HG02610 (cell line): ENCODE measurements around the gene SMOC2.
"Not testable (repeated sequence)": the region's sequence is repeated elsewhere in the genome, so short reads cannot be mapped to it uniquely, and the experiment has no call there.

ENCODE experiments used
- ATAC-seq: cut with Tn5 transposase; IDR thresholded peaks from one replicate; pipeline ENCODE4 v1.9.1; 2021; ENCODE audit warnings: mild to moderate bottlenecking, moderate library complexity; ENCODE audit not compliant: unreplicated experiment

The SMOC2 gene

DNA sequence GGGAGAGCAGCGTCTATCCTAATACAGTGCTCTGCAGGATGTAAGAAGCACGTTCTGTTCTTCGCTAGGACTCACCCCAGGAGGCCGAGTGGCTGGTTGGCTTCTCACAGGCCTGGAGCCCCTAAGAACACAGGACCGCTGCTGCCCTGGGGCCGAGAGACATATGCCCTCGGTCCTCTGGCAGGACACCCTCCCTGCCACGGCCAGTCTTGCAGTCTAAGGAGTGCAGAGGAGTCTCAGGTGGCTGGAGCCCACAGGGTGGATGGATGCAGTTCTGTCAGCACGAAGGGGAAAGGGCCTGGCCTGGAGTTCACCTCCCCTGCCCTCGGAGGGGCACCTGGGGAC is 96.5 kb downstream of the SMOC2 start:
- no peak for ATAC-seq

DNA sequence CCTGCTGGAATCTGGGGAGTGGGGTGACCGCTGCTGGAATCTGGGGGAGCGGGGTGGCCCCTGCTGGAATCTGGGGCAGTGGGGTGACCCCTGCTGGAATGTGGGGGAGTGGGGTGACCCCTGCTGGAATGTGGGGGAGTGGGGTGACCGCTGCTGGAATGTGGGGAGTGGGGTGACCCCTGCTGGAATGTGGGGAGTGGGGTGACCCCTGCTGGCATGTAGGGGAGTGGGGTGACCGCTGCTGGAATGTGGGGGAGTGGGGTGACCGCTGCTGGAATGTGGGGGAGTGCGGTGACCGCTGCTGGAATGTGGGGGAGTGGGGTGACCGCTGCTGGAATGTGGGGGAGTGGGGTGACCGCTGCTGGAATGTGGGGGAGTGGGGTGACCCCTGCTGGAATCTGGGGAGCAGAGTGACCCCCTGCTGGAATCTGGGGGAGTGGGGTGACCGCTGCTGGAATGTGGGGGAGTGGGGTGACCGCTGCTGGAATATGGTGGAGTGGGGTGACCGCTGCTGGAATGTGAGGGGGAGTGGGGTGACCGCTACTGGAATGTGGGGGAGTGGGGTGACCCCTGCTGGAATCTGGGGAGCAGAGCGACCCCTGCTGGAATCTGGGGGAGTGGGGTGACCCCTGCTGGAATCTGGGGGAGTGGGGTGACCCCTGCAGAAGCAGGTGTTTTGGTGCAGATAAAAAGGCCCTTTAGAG is 97.4 kb downstream of the SMOC2 start:
- not testable (repeated sequence) for ATAC-seq

DNA sequence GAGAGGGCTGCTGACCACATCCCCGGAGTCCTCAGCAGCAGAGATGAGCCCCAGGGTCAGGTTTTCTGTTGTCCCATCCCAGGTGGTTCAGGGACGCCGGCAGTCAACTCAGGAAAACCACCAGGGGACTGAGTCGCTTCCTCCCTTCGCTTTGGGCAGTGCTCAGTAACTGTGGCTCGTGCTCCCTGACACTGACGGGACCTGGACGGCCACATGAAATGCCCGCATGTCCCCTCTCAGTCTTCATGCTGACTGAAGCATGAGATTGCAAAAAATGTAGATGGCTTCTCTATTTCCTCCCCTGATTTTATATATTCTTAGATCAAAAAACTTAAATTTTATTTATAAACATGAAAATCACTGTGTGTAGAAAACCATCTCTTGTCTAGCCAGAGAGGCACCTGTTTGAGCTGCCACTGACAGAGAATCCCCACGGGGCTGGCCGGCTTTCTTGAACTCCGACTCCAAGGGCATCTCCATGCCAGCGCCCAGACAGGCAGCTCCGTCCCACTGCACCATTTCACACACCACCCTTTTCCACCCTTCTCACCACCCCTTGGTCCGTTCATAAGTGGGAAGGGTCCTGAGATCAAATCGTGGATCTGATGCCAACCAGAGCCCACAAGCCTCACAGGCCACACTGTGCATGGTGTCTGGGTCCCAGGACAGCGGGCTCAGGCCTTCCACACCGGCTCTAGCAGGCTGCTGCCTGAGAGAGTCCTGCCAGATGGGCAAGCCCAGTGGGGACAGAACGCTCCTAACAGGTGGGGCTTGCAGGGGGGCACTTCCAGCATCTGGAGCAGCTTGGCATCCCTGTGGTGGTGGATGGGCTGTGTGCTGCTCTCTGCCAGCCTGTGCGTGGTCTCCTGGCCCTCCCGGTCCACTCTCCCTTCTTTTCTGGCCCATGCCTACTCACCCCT is 98.2 kb downstream of the SMOC2 start:
- no peak for ATAC-seq

DNA sequence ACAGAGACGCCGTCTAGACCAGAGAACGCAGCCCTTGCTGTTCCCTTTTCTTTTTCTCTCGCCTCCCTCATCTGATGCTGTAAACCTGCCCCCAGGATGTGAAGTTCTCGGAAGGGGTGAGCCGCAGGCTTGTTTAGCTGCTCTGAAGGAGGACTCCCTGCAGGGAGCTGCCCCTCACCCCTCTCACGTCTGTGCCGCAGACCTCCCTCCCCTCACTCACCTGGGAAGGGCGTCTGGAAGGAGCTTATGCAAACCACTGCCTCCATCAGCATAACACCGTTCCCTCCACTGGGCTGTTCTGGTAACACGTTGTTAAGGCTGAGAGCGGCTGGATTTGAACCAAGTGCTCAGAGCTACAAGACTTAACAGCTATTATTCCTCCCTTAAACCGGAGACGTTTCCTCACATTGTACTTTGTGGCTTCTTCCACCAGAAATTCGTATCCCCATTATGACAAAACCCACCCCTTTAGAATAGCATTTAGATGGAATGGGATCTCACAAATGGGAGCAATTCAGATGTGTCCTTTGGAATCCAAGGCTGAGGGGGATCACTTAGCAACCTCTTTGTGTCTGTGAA is 99.8 kb downstream of the SMOC2 start:
- ATAC-seq, result no peak

DNA sequence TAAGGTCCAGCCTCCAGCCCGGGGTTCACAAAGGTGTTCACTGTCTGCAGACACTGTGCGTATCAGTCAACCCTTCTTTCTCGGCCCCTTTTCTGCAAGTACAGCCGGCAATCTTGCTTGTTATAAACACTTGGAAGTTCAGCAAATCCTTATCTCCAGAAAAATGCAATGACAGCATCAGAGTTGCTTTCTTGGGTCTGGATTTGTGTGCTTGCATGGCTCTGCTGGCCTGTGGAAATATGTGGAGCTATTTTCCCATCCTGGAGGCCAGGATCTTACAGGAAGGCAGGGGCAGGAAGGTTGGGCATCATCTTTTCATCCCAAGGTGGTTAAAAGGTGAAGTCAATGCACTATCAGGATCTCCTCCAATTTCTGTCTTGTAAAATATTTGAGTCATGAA is 100.3 kb downstream of the SMOC2 start:
- ATAC-seq, result no peak

DNA sequence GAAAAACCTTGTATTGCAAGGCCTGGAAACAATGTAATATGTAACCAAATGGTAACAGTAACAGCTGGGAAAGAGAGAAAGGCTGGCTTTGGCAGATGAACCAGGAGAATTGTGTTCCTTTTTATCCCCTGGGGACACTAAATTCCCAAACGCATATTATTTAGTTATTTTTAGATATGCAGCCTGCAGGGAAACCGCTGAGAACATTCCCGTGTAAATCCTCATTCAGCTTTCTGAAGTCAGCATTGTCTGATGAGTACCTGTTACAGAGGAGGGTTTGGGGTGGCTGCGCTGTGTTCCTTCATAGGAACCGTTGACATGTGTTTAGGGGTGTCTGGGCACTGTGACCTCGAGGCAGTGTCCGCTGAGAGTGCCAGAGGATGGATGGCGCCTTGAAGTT is 101.3 kb downstream of the SMOC2 start:
- no peak for ATAC-seq

DNA sequence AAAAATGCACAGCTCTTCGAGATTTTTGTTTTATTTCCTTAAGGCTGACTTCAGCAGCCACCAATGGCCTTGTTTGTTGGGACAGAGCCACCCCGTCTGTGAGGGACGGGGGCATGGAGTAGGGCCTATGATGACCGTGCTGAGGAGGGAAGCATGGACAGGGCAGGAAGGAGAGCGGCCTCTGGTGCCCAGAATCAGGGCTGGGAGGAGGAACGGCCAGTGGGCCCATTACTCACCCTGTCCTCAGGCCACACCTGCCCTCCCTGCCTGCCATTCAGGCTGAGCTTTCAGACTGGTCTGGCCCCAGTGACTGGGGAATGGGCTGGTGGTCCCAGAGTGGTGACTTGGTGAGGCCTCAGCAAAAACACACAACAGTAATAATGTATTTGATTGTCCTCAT is 104.4 kb downstream of the SMOC2 start:
- no peak for ATAC-seq

DNA sequence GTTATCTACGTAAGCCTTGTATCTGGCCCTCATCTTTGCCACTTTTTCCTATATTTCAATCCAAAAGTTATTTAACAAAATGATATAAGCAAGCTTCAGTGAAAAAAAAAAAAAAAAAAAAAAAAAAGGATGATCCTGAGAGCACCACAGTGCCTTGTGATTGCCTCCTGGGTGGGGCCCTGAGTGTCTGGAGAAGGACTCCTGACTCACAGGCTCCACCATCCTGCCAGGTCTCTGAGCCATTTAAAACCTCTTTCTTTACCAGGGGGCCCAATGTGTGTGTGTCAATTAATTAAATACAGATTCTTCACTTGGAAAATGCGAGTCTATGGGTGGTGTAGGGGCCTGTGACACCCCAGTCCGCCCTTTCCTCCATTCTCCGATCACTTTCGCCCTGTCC is 105.2 kb downstream of the SMOC2 start:
- ATAC-seq, result no peak

DNA sequence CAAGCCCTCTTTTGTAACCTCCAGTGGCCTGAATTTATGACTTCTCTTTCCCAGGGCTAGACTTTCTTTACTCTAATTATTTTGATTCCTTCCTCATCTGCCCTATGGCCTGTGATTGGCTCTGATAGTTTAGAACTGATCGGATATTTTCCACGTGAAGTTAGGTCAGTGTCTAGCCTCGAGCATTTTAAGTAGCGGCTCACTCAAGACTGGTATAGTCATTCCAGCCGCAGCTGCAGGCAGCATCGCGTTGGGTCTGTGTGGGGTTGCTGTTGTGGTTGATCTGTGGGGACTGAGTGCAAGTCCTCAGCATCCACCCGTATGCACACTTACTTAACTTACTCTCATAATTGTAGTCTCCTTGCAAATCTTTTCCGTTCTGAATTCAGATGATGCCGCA is 105.7 kb downstream of the SMOC2 start:
- no peak for ATAC-seq

DNA sequence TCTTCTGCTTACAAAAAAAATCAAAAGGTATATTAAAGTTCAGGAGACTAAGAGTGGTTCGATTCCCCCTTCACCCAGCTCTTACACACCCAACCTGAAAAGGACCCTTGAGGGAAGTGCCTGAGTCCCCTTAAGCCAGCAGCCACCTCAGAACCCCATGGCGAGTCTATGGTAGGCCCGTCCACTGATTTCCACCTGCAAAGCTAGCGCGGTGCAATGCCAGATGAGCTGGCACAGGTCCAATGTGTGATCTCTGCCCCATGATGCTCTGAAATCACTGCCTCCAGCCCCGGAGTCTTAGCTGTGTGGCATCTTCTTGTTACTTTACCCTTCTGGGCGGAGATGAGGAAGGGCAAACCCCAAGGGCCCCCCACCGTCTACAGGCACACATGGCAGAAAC is 109.3 kb downstream of the SMOC2 start:
- no peak for ATAC-seq

DNA sequence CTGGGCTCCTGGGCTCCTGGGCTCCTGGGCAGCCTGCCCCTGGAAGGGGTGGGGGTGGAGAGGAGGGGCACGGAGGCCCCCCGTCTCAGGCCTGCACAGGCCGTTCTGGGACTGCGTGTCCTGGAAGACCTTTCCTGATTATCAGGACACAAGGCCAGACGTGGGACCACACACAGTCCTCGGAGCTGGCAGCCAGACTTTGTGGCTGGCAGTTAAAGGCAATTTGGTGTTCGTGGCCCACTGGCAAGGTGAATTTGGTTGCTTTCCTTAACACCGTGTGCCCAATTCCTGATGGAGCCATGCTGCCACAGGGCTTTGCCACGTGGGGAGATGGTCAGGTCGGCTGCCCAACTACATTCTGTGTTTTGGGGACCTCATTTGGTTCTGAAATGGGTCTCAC is 113.5 kb downstream of the SMOC2 start:
- no peak for ATAC-seq

DNA sequence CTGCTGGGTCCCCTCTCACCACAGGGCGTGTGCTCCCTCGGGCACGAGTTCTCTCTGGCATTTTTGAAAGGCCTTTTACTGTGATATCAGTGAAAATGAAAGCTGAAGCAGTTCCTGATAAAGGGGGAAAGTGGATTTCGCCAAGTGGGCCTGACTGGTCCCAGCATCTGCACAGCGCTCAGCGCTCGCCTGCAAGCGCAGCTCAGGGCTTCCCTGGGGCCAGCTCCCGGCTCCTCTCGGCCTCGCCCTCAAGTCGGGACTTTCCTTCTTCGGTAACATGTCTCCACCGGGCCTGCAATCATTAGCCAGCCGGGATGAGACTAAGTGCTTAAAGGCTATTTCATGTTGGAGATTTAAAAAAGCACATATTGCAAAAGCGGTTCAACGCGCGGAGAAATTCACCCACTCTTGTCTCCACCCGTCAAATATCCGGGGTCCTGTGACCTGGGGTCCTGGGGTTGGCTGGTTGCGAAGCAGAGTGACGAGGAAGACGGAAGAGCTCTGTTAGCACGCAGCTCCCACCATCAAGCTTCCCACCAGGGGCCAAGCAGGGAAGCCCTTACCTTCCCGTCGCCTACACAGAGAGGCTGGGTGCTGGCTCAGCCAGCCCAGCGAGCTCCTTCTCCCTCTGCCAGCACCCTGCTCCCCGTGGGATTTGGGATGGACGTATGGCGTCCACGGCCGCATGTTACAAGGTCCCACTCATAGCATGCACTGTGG is 114.1 kb downstream of the SMOC2 start:
- no peak for ATAC-seq

DNA sequence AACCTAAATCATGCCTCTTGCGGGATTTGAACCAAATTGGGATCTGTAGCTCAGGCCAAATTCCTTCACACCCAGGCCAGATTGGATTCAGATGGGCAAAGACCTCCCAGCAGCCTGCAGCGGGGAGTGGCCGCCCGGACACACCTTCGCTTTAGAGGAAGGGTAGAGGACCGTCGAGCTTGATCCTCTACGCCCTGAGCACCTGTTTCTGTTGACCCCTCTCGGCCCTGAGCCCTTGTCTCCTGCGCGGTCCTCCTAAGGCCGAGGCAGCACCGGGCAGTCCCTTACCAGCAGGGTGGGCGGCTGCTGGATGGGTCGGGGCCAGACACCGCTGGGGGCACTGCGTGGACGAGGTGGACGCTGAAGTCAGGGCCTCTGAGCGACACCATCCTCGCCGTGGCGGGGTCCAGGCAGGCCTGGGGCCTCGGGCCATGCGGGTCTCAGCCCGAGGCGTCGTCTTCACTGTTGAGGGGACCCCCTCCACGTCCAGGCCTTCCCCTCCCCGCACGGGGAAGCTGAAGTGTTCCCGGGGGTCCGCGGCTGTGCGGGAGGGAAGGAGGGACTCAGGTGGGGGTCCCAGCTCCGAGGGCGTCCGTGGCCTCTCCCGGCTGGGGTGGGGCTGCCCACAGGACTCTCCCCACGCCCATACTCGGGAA is 114.8 kb downstream of the SMOC2 start:
- ATAC-seq, result no peak

DNA sequence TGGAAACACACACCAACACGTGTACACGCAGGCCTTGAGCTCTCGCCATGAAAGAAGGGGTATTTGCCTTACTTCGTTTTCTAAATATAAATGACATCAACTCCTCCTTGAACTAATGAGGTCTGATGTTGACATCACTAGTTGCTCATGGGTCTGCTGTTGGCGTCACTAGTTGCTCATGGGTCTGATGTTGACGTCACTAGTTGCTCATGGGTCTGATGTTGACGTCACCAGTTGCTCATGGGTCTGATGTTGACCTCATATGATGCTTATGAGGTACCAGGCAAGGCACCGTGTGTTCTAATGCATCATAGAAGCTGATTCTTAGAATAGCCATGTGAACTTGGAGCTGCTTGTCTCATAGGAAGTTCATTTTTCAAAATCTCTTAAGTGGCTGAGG is 116.5 kb downstream of the SMOC2 start:
- no peak for ATAC-seq

DNA sequence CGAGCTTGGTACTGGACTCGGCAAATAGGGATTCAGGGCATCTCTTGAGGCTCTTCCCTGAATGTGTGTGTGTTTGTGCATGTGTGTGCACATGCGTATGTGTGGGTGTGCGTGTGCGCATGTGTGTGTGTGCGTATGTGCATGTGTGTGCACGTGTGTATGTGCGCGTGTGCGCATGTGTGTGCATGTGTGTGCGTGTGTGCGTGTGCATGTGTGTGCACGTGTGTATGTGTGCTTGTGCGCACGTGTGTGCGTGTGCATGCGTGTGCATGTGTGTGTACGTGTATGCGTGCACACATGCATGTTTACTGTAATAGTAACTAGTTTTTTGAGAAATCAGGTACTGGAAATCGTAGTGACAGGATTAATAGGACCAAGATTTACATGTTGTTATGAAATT is 117.7 kb downstream of the SMOC2 start:
- no peak for ATAC-seq

DNA sequence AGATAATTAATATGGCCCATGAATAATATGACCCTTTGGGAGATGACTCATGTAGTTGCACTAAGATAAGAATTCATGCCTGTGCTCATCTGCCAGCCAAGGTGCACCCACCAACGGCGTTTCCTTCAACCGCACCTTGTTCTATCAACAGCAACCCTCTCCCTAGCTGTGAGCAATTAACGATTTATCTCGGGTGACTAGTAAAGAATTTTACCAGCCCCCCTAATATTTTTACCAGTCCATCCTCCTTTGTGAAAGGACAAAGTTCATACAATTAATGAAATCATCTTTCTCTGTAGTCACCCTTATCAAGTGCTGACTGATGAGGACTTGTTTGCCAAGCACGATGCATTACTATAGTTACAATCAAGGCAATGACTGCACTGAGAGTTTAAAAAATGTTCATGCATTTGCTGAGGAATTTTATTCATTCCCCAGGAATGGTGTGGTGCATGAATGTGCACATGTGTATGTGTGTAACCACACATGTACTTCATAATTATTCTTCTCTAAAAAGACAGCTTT is 118.7 kb downstream of the SMOC2 start:
- ATAC-seq, result no peak

DNA sequence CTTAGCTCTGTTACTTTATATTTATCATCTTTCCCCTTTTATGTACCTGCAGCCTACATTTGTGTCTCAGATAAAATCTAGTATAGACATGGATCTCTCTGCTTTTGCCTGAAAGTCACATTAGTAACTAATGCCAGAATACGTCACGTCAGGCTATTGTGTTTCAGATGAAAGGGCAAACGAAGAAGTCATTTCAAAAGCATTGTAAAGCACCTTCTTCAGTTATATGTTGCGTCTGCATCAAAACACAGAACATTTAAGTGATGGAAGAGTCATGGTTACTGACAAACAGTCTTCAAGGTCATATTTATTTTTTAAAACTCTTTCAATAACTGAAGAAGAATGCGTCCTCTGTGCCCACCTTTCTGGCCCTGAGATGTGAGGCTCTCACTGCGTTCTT is 119.1 kb downstream of the SMOC2 start:
- no peak for ATAC-seq

DNA sequence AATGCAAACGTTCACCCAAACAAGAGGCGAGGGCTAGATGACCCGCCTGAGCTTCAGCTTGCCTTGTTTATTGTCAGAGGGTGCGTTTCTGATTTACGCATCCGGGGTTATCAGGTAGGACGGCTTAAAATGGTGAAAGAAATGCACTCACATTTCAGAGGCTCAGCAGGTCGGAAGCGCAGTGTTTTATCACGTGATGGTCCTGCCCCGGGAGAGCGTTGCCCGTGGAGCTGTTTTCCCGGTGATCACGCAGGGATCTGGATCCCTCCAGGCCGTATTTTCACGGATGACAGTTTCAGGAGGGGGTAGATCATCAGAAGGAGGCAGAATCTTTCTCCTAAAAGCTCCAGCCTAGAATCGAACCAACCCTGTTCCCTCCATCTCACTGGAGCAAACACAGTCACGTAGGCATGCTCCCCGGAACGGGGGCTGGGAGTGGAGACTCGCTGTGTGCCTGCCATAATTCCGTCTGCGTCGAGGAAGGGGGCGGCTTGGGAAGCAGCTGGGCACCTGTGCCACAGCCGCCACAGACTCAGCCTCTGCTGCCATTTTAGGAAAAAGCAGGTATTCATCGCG is 121.7 kb downstream of the SMOC2 start:
- ATAC-seq, result no peak

DNA sequence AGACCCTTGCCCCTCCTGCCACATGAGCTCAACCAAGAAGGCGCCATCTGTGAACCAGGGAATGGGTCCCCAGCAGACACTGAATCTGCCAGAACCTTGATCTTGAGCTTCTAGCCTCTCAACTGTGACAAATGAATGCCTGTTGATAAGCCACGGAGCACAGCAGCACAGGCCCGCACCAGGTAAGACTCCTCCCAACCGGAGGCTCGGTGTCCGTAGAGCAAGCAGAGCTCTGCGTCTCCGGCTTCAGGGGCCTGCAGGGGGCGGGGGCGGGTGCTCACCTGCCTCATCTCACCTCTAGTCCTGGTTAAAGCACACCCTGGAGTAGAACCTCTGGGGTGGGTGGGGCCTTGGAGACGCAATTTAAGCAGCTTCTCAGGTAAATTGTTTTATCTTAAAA is 122.7 kb downstream of the SMOC2 start:
- no peak for ATAC-seq

DNA sequence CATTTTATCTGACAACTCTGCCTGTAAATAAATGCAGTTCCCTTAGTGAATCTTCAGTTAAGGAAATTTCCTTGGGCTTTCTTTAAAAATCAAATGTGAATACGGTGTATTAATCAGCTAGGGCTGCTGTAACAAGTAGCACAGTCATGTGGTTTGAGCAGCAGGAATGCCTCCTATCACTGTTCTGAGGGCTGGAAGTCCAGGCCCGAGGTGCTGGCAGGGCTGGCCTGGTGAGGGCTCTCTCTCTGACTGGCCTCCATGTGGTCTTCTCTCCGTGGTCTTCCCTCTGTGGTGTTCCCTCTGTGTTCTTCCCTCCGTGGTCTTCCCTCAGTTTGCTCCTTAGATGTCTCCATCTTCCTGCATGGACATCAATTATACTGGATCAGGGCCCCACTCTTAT is 124.1 kb downstream of the SMOC2 start:
- ATAC-seq, result no peak
